ENCODE measurements around the gene TNFSF9.

TNFSF9 gene

DNA sequence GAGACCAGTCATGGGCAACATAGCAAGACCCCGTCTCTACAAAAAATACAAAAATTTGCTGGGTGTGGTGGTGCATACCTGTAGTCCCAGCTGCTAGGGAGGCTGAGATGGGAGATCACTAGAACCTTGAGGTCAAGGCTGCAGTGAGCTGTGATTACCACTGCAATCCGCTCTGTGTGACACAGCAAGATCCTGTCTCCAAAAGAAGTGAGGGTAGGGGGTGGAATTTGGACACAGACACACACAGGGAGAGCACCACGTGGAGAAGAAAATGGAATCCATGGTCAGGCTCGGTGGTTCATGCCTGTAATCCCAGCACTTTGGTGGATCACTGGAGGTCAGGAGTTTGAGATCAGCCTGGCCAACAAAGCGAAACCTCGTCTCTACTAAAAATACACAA, 8.7 kb downstream of the TNFSF9 start:
- TF ChIP-seq ZNF837 (tag by site-specific recombination; IDR thresholded peaks at IDR 0.05) (no peak), ZNF175 (tag by site-specific recombination; IDR thresholded peaks at IDR 0.05) (no peak), ZNF501 (tag by site-specific recombination; IDR thresholded peaks at IDR 0.05) (no peak), KLF9 (tag by site-specific recombination; IDR thresholded peaks at IDR 0.05; ENCODE audit: low read depth) (no peak), KLF16 (tag by site-specific recombination; IDR thresholded peaks at IDR 0.05) (no peak), ZBTB20 (tag by site-specific recombination; IDR thresholded peaks at IDR 0.05) (no peak), ZBTB7A (tag by site-specific recombination; IDR thresholded peaks at IDR 0.05; ENCODE audit: low read depth) (no peak), ZNF830 (tag by site-specific recombination; IDR thresholded peaks at IDR 0.05; ENCODE audit: low read depth) (no peak), ZNF621 (tag by site-specific recombination; IDR thresholded peaks at IDR 0.05) (no peak), KLF10 (tag by site-specific recombination; IDR thresholded peaks at IDR 0.05) (no peak)
- ChIA-PET CTCF (interaction anchor here (1.2 kb wide), 1 partner anchor 13 kb away, joined by 4 read pairs; no protein-coding TSS in a partner anchor), POLR2A (interaction anchor here (0.6 to 1.0 kb wide), 3 partner anchors 9 to 344 kb away, joined by 3 to 5 read pairs (median 4); partner anchors contain the start of gene TNFSF9)
- no peak overlapping the region for H3K27ac ChIP-seq (ENCODE audit: extremely low read depth, low read depth, low read length)
- H3K9me3 ChIP-seq (ENCODE audit: control insufficient read depth, insufficient read depth, low read depth, low read length) = no peaks in the 10 kb centered on the region
- peaks cover 0 to 19% of the 10 kb centered on the region in 2 experiments; a peak in 1 of 3 replicates for H3K36me3 ChIP-seq (ENCODE audit: control insufficient read depth in 2 of 2, insufficient read depth in 1 of 2, low read length in 2 of 2)
- no peak overlapping the region for H3K4me3 ChIP-seq (ENCODE audit: low read depth, low read length)
- no peaks in the 10 kb centered on the region for H3K4me1 ChIP-seq (ENCODE audit: control insufficient read depth, insufficient read depth, low read length)

DNA sequence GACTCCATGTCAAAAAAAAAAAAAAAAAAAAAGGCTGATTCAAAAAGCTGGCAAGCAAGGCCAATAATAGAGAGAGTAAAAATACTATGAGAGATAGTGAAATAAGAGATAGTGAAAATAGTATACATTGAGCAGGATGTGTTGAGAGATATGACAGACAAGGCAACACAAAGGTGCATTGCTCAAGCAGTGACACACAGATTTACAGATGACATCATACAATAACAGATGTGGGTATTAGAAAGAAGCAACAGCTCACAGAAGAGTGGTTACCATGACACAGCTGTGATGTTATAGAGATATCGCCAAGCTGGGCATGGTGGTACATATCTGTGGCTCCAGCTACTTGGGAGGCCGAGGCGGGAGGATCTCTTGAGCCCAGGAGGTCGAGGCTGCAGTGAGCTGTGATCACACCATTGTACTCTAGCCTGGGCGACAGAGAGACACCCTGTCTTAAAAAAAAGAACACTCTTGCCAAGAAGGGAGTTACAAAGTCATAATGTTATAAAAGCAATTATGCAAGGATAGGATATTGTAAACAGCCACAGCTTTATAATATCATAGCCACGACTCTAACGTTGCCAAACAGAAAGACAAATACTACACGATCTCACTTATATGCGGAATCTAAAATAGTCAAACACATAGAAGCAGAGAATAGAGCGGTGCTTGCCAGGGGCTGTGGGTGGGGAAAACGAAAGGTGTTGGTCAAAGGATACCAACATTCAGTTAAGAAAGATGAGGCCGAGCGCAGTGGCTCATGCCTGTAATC, 10.3 kb downstream of the TNFSF9 start:
- ChIA-PET POLR2A (interaction anchor here (0.6 kb wide), 2 partner anchors 12 to 13 kb away, joined by 4 to 6 read pairs; no protein-coding TSS in a partner anchor), CTCF (interaction anchor here (0.6 kb wide), 1 partner anchor 317 kb away, joined by 3 read pairs; no protein-coding TSS in a partner anchor)
- H3K4me3 ChIP-seq (ENCODE audit: low read depth, low read length) = no peak overlapping the region
- no peak overlapping the region for H3K27ac ChIP-seq (ENCODE audit: extremely low read depth, low read depth, low read length)
- no peak for TF ChIP-seq ZNF16 (tag by site-specific recombination; IDR thresholded peaks at IDR 0.05; ENCODE audit: low read depth)
- no peak for TF ChIP-seq ZNF274 (IDR thresholded peaks at IDR 0.05; ENCODE audit: low read length)
- TF ChIP-seq ZNF274 (tag by site-specific recombination; IDR thresholded peaks at IDR 0.05; ENCODE audit: borderline replicate concordance) = no peak
- TF ChIP-seq ZNF184 (tag by site-specific recombination; IDR thresholded peaks at IDR 0.05) = peak; percentile 95
- no peak for TF ChIP-seq ZNF521 (tag by site-specific recombination; IDR thresholded peaks at IDR 0.05)
- no peak for TF ChIP-seq ZNF302 (tag by site-specific recombination; IDR thresholded peaks at IDR 0.05; ENCODE audit: low read depth)
- TF ChIP-seq GFI1B (tag by site-specific recombination; IDR thresholded peaks at IDR 0.05) = no peak
- no peak for TF ChIP-seq IKZF3 (tag by site-specific recombination; IDR thresholded peaks at IDR 0.05)
- peak; percentile 69 for TF ChIP-seq ZNF629 (tag by site-specific recombination; IDR thresholded peaks at IDR 0.05)
- peak; percentile 76; the same call in 1 of the 2 replicates for TF ChIP-seq ZBTB21 (tag by site-specific recombination; IDR thresholded peaks at IDR 0.05)
- peak; percentile 74 for TF ChIP-seq SCRT2 (tag by site-specific recombination; IDR thresholded peaks at IDR 0.05)
- TF ChIP-seq, protein P1, sequence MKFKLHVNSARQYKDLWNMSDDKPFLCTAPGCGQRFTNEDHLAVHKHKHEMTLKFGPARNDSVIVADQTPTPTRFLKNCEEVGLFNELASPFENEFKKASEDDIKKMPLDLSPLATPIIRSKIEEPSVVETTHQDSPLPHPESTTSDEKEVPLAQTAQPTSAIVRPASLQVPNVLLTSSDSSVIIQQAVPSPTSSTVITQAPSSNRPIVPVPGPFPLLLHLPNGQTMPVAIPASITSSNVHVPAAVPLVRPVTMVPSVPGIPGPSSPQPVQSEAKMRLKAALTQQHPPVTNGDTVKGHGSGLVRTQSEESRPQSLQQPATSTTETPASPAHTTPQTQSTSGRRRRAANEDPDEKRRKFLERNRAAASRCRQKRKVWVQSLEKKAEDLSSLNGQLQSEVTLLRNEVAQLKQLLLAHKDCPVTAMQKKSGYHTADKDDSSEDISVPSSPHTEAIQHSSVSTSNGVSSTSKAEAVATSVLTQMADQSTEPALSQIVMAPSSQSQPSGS (tag by site-specific recombination; IDR thresholded peaks at IDR 0.05; ENCODE audit: low read depth) = peak; percentile 90
- no peak for TF ChIP-seq KLF8 (tag by site-specific recombination; IDR thresholded peaks at IDR 0.05)
- no peaks in the 10 kb centered on the region for H3K9me3 ChIP-seq (ENCODE audit: control insufficient read depth, insufficient read depth, low read depth, low read length)
- H3K36me3 ChIP-seq (ENCODE audit: control insufficient read depth in 2 of 2, insufficient read depth in 1 of 2, low read length in 2 of 2) = peaks cover 0 to 4% of the 10 kb centered on the region in 2 experiments; a peak in 1 of 3 replicates
- H3K4me1 ChIP-seq (ENCODE audit: control insufficient read depth, insufficient read depth, low read length) = no peaks in the 10 kb centered on the region
